GM18520 (cell line): ENCODE results near the gene SYT2.
"Not testable (repeated sequence)": the region's sequence is repeated elsewhere in the genome, so short reads cannot be mapped to it uniquely, and the experiment has no call there.

Source experiments
- ATAC-seq: cut with Tn5 transposase; IDR thresholded peaks from one replicate; pipeline ENCODE4 v1.9.1; 2021; ENCODE audit not compliant: unreplicated experiment

The SYT2 gene

GRCh38 chr1:202553078-202553477 is 157.2 kb downstream of the SYT2 start:
- ATAC-seq, result not testable (repeated sequence)

GRCh38 chr1:202552615-202553014 is 157.6 kb downstream of the SYT2 start:
- not testable (repeated sequence) for ATAC-seq

- ATAC-seq, result no peak
Observed at GRCh38 chr1:202551683-202552082, 158.6 kb downstream of the SYT2 start.

GRCh38 chr1:202550088-202550487 is 160.2 kb downstream of the SYT2 start:
- ATAC-seq, result not testable (repeated sequence)

- ATAC-seq, result peak; percentile 22
Observed at GRCh38 chr1:202547215-202547614, 163.0 kb downstream of the SYT2 start.

- ATAC-seq, result peak; percentile 80
Observed at GRCh38 chr1:202546796-202547195, 163.5 kb downstream of the SYT2 start.

GRCh38 chr1:202546377-202546776 is 163.9 kb downstream of the SYT2 start:
- ATAC-seq, result peak; percentile 5

GRCh38 chr1:202545647-202546303 is 164.5 kb downstream of the SYT2 start:
- not testable (repeated sequence) for ATAC-seq

GRCh38 chr1:202544766-202545449 is 165.3 kb downstream of the SYT2 start:
- ATAC-seq, result not testable (repeated sequence)

- not testable (repeated sequence) for ATAC-seq
Observed at GRCh38 chr1:202543537-202543936, 166.7 kb downstream of the SYT2 start.

- not testable (repeated sequence) for ATAC-seq
Observed at GRCh38 chr1:202542415-202542814, 167.8 kb downstream of the SYT2 start.

- not testable (repeated sequence) for ATAC-seq
Observed at GRCh38 chr1:202540858-202541257, 169.4 kb downstream of the SYT2 start.
